Measurements from ENCODE around the gene C1QL1. TPM values are rescaled to one million over a fixed set of nuclear protein-coding genes. Genes with fewer than 3 reads are reported as not detected.
A peak's percentile ranks its signal among the peaks of the same experiment; 100 is the strongest.

C1QL1 gene
- total RNA-seq, 2 donors from 2014 or later = 2.3 to 2.9 TPM

GRCh38 chr17:44913676-44914075 lies 54.4 kb downstream of the C1QL1 start:
- 55 to 69% methylated on average over 5 to 6 of the region's 6 CpGs for WGBS, 2 donors
- no peak for DNase-seq
- intact Hi-C loops (cut with DNase I) = no loop called here
- Histone ChIP-seq H3K27me3 (no peaks in the 10 kb centered on the region), H3K4me3 (no peak overlapping the region), H3K4me1 (peaks cover 34% of the 10 kb centered on the region), H3K27ac (no peak overlapping the region), H3K36me3 (replicated peaks in 1 of 2; ENCODE audit: insufficient read depth in 1 of 2, low read depth in 2 of 2) (no peaks in the 10 kb centered on the region), H3K9me3 (no peaks in the 10 kb centered on the region)
- TF ChIP-seq, protein P1, sequence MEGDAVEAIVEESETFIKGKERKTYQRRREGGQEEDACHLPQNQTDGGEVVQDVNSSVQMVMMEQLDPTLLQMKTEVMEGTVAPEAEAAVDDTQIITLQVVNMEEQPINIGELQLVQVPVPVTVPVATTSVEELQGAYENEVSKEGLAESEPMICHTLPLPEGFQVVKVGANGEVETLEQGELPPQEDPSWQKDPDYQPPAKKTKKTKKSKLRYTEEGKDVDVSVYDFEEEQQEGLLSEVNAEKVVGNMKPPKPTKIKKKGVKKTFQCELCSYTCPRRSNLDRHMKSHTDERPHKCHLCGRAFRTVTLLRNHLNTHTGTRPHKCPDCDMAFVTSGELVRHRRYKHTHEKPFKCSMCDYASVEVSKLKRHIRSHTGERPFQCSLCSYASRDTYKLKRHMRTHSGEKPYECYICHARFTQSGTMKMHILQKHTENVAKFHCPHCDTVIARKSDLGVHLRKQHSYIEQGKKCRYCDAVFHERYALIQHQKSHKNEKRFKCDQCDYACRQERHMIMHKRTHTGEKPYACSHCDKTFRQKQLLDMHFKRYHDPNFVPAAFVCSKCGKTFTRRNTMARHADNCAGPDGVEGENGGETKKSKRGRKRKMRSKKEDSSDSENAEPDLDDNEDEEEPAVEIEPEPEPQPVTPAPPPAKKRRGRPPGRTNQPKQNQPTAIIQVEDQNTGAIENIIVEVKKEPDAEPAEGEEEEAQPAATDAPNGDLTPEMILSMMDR (IDR thresholded peaks at IDR 0.05) = no peak
- no peak for TF ChIP-seq POLR2A (IDR thresholded peaks at IDR 0.05)
- ATAC-seq = no peak

GRCh38 chr17:44912763-44913544 lies 55.1 kb downstream of the C1QL1 start:
- TF ChIP-seq POLR2A (IDR thresholded peaks at IDR 0.05) = no peak
- TF ChIP-seq, protein P1 (IDR thresholded peaks at IDR 0.05) = no peak
- no peak for ATAC-seq
- intact Hi-C loops (cut with DNase I) = no loop called here
- Histone ChIP-seq H3K27ac (no peak overlapping the region), H3K36me3 (replicated peaks in 1 of 2; ENCODE audit: insufficient read depth in 1 of 2, low read depth in 2 of 2) (no peaks in the 10 kb centered on the region), H3K4me1 (peaks cover 34% of the 10 kb centered on the region), H3K9me3 (no peaks in the 10 kb centered on the region), H3K27me3 (no peaks in the 10 kb centered on the region), H3K4me3 (no peak overlapping the region)
- DNase-seq = no peak
- WGBS, 2 donors = 71 to 74% methylated on average over 7 to 14 of the region's 14 CpGs

DNA sequence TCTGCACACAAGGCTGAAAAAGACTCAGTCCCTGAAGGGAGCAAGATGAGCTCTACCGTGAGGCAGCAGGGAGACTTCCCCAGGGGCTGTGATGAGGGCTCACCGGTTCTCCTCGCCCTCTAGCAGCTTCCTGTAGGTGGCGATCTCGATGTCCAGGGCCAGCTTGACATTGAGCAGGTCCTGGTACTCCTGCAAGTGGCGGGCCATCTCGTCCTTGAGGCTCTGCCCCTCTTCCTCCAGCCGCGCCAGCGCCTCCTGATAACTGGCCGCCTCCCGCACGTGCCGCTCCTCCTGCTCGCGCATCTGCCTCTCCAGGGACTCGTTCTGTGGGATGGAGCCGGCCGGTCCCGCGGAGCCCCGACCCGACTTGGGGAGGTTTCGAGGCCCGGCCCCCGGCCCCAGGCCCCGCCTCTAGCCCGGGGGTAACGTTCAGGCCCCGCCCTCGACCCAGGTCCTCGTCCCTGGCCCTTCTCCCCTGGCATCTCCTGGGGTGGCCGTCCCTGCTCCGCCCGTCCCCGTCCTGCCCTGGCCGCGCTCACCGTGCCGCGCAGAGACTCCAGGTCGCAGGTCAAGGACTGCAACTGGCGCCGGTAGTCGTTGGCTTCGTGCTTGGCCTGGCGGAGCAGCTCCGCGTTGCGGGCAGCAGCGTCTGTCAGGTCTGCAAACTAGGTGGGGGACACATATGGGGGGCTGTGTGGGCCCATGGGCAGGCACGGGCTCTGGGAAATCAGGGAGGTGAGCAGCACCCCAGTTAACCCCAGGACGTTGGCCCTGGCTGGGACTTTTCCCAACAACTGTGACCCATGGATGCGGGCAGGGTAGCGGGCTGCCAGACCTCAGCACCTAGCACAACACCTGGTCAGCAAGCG lies 56.7 kb downstream of the C1QL1 start:
- no peak overlapping the region for H3K4me3 ChIP-seq
- ATAC-seq (peak; percentile 77), DNase-seq (peak; percentile 67 to 78 (median 76))
- intact Hi-C loops (cut with DNase I) = no loop called here
- H3K27me3 ChIP-seq = no peaks in the 10 kb centered on the region
- WGBS, 2 donors = 9% methylated on average over 40 to 45 of the region's 56 CpGs
- no peak overlapping the region for H3K27ac ChIP-seq
- TF ChIP-seq POLR2A (IDR thresholded peaks at IDR 0.05) = no peak
- TF ChIP-seq, protein P1 (IDR thresholded peaks at IDR 0.05) = peak in 6 of 7 experiments; percentile 40 to 59 (median 54)
- peaks cover 20% of the 10 kb centered on the region for H3K4me1 ChIP-seq
- H3K36me3 ChIP-seq (replicated peaks in 1 of 2; ENCODE audit: insufficient read depth in 1 of 2, low read depth in 2 of 2) = no peaks in the 10 kb centered on the region
- H3K9me3 ChIP-seq = no peaks in the 10 kb centered on the region

DNA sequence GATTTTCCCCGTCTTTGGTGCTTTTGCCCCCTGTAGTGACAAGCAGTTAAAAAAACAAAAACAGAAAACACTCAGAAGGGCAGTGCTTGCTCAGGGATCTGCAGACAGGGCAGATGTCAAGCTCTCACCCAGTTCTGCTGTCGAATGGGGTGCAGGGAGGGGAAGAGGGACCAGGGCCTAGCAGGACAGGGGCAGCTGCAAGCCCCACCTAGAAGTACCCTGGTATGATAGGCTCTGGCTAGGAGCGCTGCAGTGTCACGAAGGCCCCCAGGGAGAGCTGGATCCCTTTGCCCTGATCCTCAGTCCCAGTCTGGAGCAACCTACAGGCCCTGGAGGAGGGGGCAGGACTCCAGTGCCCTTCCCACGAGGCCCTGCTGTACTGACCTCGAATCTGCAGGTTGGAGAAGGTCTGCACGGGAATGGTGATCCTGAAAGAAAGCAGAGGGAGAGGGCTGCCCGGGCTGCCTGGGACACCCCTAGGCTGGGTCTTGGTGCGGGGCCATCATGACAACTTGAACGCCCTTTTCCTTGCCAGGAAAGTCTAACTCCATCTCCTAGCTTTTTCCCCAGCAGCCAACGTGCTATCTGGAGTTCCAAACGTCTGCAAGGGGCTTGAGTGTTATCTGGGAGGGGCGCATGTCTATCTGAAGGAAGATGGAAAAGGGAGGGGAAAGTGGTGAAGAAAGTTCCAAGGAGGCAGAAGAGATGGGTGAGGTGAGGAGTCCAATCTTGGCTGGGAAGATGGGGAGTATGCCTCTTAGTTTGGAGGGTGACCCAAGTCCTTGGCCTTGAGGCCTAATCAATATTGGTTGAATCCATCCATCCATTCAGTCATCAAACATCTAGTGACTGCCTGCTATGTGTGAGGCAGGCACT lies 57.6 kb downstream of the C1QL1 start:
- Histone ChIP-seq H3K9me3 (no peaks in the 10 kb centered on the region), H3K4me3 (no peak overlapping the region), H3K36me3 (replicated peaks in 1 of 2; ENCODE audit: insufficient read depth in 1 of 2, low read depth in 2 of 2) (no peaks in the 10 kb centered on the region), H3K27ac (no peak overlapping the region), H3K27me3 (no peaks in the 10 kb centered on the region), H3K4me1 (peaks cover 11% of the 10 kb centered on the region)
- DNase-seq (no peak), ATAC-seq (no peak)
- intact Hi-C loops (cut with DNase I) = no loop called here
- TF ChIP-seq POLR2A (IDR thresholded peaks at IDR 0.05) = no peak
- TF ChIP-seq, protein P1 (IDR thresholded peaks at IDR 0.05) = no peak
- WGBS, 2 donors = 70 to 72% methylated on average over 13 of the region's 13 CpGs

Small RNA genes lying within 50 kb of the gene (microRNA-seq; reads per million reads assigned to microRNA genes)
- gene MIR6783 (ENCODE audit: borderline number of aligned reads in 2 of 2, borderline replicate concordance in 2 of 2) = 0 reads per million in 2 donors

Small RNA genes lying within 50 kb of the gene (small RNA-seq; reads per million reads assigned to genes)
- gene AC015936.2 (not detected), gene MIR6783 (not detected)

Other genes starting within 250 kb of the C1QL1 start
- gene ADAM11, start 209.3 kb downstream of the C1QL1 start, total RNA-seq = under 1 TPM; under 0.01 TPM
- gene GJC1, start 138.0 kb downstream of the C1QL1 start, total RNA-seq = 1 to 10 TPM; 1.6 to 2.6 TPM
- 1 to 10 TPM in 1 of 2 donors, not detected in 1; 9.6 TPM for gene HIGD1B, start 120.4 kb downstream of the C1QL1 start, total RNA-seq
- 10 to 100 TPM; 31.6 to 49.8 TPM for gene EFTUD2, start 68.9 kb downstream of the C1QL1 start, total RNA-seq
- 1 to 10 TPM; 2.0 to 7.0 TPM for gene GFAP, start 52.8 kb downstream of the C1QL1 start, total RNA-seq
- gene KIF18B, start 20.5 kb downstream of the C1QL1 start, total RNA-seq = under 1 TPM in 1 of 2 donors, not detected in 1; 0.26 TPM
- 10 to 100 TPM; 19.8 to 20.8 TPM for gene DCAKD, start 83.3 kb upstream of the C1QL1 start, total RNA-seq
- 10 to 100 TPM; 26.5 to 33.9 TPM for gene NMT1, start 93.0 kb upstream of the C1QL1 start, total RNA-seq
- gene PLCD3, start 164.2 kb upstream of the C1QL1 start, total RNA-seq = 10 to 100 TPM in 1 of 2 donors, 1 to 10 TPM in 1; 5.4 to 23.4 TPM
- gene ACBD4, start 167.4 kb upstream of the C1QL1 start, total RNA-seq = 10 to 100 TPM; 20.8 to 21.1 TPM
- gene HEXIM1, start 180.2 kb upstream of the C1QL1 start, total RNA-seq = 10 to 100 TPM; 13.8 to 15.3 TPM
- gene HEXIM2, start 193.6 kb upstream of the C1QL1 start, total RNA-seq = 10 to 100 TPM in 1 of 2 donors, 1 to 10 TPM in 1; 5.9 to 10.1 TPM

Measured in body of pancreas (tissue), 4 donors.